ENCODE data around the gene NEK2. TPM values are rescaled to one million over a fixed set of nuclear protein-coding genes. Genes with fewer than 3 reads are reported as not detected.
A peak's percentile ranks its signal among the peaks of the same experiment; 100 is the strongest.

Gene NEK2
- total and polyA plus RNA-seq, 2 of the 13 experiments (the other 11 are each of a cell fraction or from before 2014, with no cell fraction given): 10.9 to 40.8 TPM

GRCh38 chr1:211619033-211619996 lies 56.1 kb downstream of the NEK2 start (continued):
- TF ChIP-seq, protein P1, sequence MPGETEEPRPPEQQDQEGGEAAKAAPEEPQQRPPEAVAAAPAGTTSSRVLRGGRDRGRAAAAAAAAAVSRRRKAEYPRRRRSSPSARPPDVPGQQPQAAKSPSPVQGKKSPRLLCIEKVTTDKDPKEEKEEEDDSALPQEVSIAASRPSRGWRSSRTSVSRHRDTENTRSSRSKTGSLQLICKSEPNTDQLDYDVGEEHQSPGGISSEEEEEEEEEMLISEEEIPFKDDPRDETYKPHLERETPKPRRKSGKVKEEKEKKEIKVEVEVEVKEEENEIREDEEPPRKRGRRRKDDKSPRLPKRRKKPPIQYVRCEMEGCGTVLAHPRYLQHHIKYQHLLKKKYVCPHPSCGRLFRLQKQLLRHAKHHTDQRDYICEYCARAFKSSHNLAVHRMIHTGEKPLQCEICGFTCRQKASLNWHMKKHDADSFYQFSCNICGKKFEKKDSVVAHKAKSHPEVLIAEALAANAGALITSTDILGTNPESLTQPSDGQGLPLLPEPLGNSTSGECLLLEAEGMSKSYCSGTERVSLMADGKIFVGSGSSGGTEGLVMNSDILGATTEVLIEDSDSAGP (CRISPR knock-in tag; IDR thresholded peaks at IDR 0.05; ENCODE audit: borderline replicate concordance): peak; percentile 53; the same call in 1 of the 2 replicates
- TF ChIP-seq KDM1A (CRISPR knock-in tag; IDR thresholded peaks at IDR 0.05) (peak; percentile 100), CC2D1A (CRISPR knock-in tag; IDR thresholded peaks at IDR 0.05) (peak; percentile 71; the same call in 1 of the 2 replicates), BRCA1 (CRISPR knock-in tag; IDR thresholded peaks at IDR 0.05) (no peak), YY1 (IDR thresholded peaks at IDR 0.05; ENCODE audit: insufficient read depth, insufficient replicate concordance, low read depth, low read length) (no peak), SIX4 (CRISPR knock-in tag; IDR thresholded peaks at IDR 0.05) (0 out of 2 replicates have a peak, but pooled peaks have one; percentile 21), BORCS8-MEF2B (CRISPR knock-in tag; IDR thresholded peaks at IDR 0.05) (0 out of 2 replicates have a peak, but pooled peaks have one; percentile 9), ZMYM4 (CRISPR knock-in tag; IDR thresholded peaks at IDR 0.05) (no peak; the same call in 1 of the 2 replicates), PPARG (CRISPR knock-in tag; conservative IDR thresholded peaks at IDR 0.05) (peak; percentile 51), RBFOX2 (IDR thresholded peaks at IDR 0.05; ENCODE audit: low read depth, low read length) (no peak), ZNF891 (CRISPR knock-in tag; IDR thresholded peaks at IDR 0.05) (peak; percentile 42; the same call in 1 of the 2 replicates), CREM (IDR thresholded peaks at IDR 0.05) (peak; percentile 34; the same call in 1 of the 2 replicates), CREM (CRISPR knock-in tag; IDR thresholded peaks at IDR 0.05) (no peak), ZEB1 (IDR thresholded peaks at IDR 0.05; ENCODE audit: insufficient replicate concordance, low read depth) (no peak), SAP130 (CRISPR knock-in tag; IDR thresholded peaks at IDR 0.05; ENCODE audit: low read depth) (peak; percentile 30; the same call in 1 of the 2 replicates)
- TF ChIP-seq, protein P2, sequence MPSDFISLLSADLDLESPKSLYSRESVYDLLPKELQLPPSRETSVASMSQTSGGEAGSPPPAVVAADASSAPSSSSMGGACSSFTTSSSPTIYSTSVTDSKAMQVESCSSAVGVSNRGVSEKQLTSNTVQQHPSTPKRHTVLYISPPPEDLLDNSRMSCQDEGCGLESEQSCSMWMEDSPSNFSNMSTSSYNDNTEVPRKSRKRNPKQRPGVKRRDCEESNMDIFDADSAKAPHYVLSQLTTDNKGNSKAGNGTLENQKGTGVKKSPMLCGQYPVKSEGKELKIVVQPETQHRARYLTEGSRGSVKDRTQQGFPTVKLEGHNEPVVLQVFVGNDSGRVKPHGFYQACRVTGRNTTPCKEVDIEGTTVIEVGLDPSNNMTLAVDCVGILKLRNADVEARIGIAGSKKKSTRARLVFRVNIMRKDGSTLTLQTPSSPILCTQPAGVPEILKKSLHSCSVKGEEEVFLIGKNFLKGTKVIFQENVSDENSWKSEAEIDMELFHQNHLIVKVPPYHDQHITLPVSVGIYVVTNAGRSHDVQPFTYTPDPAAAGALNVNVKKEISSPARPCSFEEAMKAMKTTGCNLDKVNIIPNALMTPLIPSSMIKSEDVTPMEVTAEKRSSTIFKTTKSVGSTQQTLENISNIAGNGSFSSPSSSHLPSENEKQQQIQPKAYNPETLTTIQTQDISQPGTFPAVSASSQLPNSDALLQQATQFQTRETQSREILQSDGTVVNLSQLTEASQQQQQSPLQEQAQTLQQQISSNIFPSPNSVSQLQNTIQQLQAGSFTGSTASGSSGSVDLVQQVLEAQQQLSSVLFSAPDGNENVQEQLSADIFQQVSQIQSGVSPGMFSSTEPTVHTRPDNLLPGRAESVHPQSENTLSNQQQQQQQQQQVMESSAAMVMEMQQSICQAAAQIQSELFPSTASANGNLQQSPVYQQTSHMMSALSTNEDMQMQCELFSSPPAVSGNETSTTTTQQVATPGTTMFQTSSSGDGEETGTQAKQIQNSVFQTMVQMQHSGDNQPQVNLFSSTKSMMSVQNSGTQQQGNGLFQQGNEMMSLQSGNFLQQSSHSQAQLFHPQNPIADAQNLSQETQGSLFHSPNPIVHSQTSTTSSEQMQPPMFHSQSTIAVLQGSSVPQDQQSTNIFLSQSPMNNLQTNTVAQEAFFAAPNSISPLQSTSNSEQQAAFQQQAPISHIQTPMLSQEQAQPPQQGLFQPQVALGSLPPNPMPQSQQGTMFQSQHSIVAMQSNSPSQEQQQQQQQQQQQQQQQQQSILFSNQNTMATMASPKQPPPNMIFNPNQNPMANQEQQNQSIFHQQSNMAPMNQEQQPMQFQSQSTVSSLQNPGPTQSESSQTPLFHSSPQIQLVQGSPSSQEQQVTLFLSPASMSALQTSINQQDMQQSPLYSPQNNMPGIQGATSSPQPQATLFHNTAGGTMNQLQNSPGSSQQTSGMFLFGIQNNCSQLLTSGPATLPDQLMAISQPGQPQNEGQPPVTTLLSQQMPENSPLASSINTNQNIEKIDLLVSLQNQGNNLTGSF (CRISPR knock-in tag; IDR thresholded peaks at IDR 0.05): no peak
- TF ChIP-seq, protein P3, sequence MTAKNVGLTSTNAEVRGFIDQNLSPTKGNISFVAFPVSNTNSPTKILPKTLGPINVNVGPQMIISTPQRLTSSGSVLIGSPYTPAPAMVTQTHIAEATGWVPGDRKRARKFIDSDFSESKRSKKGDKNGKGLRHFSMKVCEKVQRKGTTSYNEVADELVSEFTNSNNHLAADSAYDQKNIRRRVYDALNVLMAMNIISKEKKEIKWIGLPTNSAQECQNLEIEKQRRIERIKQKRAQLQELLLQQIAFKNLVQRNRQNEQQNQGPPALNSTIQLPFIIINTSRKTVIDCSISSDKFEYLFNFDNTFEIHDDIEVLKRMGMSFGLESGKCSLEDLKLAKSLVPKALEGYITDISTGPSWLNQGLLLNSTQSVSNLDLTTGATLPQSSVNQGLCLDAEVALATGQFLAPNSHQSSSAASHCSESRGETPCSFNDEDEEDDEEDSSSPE (CRISPR knock-in tag; IDR thresholded peaks at IDR 0.05): 0 out of 2 replicates have a peak, but pooled peaks have one; percentile 16
- TF ChIP-seq, protein P4, sequence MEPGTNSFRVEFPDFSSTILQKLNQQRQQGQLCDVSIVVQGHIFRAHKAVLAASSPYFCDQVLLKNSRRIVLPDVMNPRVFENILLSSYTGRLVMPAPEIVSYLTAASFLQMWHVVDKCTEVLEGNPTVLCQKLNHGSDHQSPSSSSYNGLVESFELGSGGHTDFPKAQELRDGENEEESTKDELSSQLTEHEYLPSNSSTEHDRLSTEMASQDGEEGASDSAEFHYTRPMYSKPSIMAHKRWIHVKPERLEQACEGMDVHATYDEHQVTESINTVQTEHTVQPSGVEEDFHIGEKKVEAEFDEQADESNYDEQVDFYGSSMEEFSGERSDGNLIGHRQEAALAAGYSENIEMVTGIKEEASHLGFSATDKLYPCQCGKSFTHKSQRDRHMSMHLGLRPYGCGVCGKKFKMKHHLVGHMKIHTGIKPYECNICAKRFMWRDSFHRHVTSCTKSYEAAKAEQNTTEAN (CRISPR knock-in tag; conservative IDR thresholded peaks at IDR 0.05): 0 out of 2 replicates have a peak, but pooled peaks have one; percentile 16

Data from HepG2 (cell line).